ENCODE results near the gene MAPKAPK2.
"Not testable (repeated sequence)": the region's sequence is repeated elsewhere in the genome, so short reads cannot be mapped to it uniquely, and the experiment has no call there.

The MAPKAPK2 gene

DNA sequence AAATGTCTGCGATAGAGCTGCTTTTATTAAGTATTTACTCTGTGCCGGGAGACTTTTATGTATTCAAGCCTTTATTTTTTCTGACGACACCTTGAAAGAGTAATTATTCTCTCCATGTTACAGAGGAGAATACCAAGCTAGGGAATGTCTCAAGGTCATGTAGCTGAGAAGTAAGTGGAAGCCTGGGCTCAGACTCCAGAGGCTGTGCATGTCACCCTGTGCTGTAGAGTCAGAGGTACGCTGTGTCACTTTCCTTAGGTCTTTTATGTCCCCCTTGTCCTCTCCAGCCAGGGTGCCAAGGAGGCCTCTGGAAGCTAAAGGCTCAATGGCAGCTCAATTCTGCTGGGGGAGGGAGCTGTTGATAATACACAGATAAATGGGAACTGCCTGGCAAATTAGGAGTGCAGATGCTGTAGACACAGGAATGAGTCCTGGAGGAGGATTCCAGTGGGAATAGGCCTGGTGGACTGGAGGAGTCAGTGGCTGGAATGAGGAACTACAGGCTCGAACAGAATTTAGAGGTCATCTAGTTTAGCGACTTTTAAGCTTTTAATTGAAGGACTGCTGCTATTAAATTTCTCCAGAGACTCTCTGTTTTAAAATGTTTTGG is 76.6 kb downstream of the MAPKAPK2 start:
- Mint-ChIP-seq H3K9me3 (no peaks in the 10 kb centered on the region), H3K4me1 (peaks cover 28% of the 10 kb centered on the region), H3K27me3 (peaks cover under 1% of the 10 kb centered on the region), H3K36me3 (ENCODE audit: low read depth) (no peaks in the 10 kb centered on the region), H3K4me3 (no peak overlapping the region), H3K27ac (no peak overlapping the region)
- no peak for DNase-seq
- ATAC-seq = no peak

DNA sequence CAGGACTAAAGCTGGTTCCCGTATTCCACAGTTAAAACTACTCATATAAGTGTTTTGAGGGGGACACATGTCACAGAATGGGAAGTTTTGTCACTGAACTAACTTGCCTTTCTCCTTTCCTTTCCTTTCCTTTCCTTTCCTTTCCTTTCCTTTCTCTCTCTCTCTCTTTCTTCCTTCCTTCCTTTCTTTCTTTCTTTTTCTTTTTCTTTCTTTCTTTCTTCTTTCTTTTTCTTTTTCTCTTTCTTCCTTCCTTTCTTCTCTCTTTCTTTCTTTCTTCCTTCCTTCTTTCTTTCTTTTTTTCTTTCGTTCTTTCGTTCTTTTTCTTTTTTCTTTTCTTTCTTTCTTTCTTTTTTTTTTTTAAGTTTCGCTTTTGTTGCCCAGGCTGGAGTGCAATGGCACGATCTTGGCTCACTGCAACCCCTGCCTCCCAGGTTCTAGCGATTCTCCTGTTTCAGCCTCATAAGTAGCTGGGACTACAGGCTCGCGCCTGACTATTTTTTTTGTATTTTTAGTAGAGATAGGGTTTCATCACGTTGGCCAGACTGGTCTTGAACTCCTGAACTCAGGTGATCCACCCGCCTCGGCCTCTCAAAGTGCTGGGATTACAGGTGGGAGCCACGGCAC is 78.1 kb downstream of the MAPKAPK2 start:
- H3K27ac Mint-ChIP-seq; H3K36me3 Mint-ChIP-seq (ENCODE audit: low read depth); H3K9me3 Mint-ChIP-seq; DNase-seq; H3K4me3 Mint-ChIP-seq; ATAC-seq; H3K27me3 Mint-ChIP-seq: not testable (repeated sequence)
- peaks cover 42% of the 10 kb centered on the region for H3K4me1 Mint-ChIP-seq

DNA sequence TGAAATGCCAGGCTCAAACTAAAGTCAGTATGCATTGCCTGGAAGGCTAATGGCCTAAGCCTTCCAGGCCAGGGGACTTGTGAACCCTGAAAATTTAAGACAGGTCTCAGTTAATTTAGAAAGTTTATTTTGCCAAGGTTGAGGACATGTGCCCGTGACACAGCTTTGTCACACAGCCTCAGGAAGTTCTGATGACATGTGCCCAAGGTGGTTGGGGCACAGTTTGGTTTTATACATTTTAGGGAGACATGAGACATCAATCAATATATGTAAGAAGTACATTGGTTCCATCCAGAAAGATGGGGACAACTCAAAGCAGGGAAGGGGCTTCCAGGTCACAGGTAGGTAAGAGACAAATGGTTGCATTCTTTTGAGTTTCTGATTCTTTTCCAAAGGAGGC is 81.1 kb downstream of the MAPKAPK2 start:
- not testable (repeated sequence) for H3K4me3 Mint-ChIP-seq

DNA sequence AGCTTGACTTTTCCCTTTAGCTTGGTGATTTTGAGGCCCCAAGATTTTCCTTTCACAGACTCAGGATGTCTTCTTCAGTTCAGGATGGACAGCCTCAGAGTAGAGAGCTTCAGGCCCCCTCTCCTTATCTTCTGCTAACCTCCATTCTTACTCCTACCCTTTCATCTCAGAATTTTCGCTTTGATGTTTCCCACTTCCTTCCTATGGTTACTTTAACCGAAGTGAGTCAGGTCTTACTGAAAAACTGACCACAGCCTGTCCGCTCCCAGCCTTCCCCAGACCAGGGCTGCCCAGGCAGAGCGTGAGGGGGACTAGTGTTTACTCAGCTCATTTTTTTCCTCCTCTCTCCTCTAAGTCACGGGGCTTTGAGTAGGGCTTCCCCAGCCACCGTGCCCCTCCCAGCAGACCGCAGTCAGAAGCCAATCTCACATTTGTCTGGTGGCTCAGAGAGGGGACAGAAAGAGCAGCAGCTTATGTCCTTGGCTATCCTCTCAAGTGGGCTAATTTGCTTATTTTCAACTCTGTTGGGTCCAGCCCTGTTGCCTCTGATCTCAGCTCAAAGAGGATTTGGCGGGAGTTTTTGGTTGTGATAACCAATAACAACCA is 81.6 kb downstream of the MAPKAPK2 start:
- peak overlapping the region; percentile 64 for H3K4me3 Mint-ChIP-seq
- no peaks in the 10 kb centered on the region for H3K36me3 Mint-ChIP-seq (ENCODE audit: low read depth)
- ATAC-seq = peak; percentile 78
- no peaks in the 10 kb centered on the region for H3K9me3 Mint-ChIP-seq
- DNase-seq = peak; percentile 72
- peak overlapping the region; percentile 89 for H3K27ac Mint-ChIP-seq
- peaks cover 8% of the 10 kb centered on the region for H3K27me3 Mint-ChIP-seq
- H3K4me1 Mint-ChIP-seq = peaks cover 75% of the 10 kb centered on the region

More for the DNA sequence above, 81.1 kb downstream of the MAPKAPK2 start:
- Mint-ChIP-seq H3K4me1 (peaks cover 71% of the 10 kb centered on the region), H3K27ac (peak overlapping the region; percentile 89)
- ATAC-seq; H3K27me3 Mint-ChIP-seq; H3K9me3 Mint-ChIP-seq; DNase-seq; H3K36me3 Mint-ChIP-seq (ENCODE audit: low read depth): not testable (repeated sequence)

DNA sequence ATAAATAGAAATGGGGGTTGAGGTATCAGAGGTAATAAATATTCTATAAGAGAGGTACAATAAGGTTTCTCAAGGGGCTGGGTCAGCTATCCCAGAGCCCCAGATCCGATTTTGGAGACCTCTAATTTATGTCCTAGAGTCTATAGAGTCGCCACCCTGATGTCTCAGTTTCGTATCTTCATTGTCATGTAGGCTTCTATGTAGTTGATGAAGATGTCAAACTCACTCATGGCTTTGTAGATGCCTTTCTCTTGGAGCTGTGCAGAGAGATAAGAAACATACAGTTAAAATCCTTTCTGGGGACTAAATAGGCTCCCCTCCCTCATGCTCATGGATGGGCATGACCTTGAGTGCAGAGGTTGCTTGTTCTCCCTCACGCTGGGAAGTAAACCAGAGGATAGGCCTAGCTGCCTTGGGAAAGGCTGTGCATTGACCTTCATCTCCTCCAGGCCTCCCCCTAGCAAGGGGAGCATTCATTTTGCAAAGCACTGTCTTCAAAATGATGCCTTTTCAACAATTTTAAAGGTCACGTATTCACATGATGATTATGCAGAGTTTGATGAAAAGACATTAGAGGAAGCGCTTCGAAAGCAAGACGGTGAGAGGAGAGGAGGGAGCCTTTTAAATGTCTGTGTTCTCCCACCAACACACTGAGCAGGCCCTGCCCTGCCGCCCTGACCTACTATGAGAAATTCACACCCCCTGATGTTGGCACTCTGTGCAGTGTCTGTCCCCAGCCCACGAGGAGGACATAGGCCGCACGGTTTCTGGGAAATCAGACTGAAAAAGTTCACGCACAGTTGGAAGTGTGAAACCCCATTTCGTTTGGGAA is 84.0 kb downstream of the MAPKAPK2 start:
- H3K27ac Mint-ChIP-seq = peak overlapping the region; percentile 50
- H3K27me3 Mint-ChIP-seq = peaks cover 18% of the 10 kb centered on the region
- peaks cover 87% of the 10 kb centered on the region for H3K4me1 Mint-ChIP-seq
- no peaks in the 10 kb centered on the region for H3K9me3 Mint-ChIP-seq
- no peak overlapping the region for H3K4me3 Mint-ChIP-seq
- DNase-seq (no peak), ATAC-seq (no peak)
- H3K36me3 Mint-ChIP-seq (ENCODE audit: low read depth) = no peaks in the 10 kb centered on the region

DNA sequence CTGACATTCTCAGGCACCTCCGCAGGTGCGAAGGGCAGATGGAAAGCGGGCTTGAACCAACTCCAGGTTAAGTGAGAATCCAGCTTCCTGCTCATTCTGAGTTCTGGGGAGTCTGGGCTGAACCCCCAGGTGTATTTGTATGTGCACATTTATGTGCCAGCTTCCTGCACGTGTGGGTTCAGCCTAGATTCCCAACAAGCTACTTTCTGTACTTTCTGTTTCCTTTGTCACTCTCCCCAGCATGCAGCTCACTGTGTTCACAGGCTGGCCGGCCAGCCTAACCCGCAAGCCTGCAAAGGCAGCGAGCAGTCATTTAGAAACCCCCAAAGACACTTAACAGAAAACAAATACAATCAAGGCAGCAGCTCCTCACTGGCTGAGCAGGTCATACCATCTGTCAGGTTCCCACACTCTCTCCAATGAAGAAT is 84.6 kb downstream of the MAPKAPK2 start:
- Mint-ChIP-seq H3K27me3 (peaks cover 18% of the 10 kb centered on the region), H3K27ac (peak overlapping the region; percentile 36)

DNA sequence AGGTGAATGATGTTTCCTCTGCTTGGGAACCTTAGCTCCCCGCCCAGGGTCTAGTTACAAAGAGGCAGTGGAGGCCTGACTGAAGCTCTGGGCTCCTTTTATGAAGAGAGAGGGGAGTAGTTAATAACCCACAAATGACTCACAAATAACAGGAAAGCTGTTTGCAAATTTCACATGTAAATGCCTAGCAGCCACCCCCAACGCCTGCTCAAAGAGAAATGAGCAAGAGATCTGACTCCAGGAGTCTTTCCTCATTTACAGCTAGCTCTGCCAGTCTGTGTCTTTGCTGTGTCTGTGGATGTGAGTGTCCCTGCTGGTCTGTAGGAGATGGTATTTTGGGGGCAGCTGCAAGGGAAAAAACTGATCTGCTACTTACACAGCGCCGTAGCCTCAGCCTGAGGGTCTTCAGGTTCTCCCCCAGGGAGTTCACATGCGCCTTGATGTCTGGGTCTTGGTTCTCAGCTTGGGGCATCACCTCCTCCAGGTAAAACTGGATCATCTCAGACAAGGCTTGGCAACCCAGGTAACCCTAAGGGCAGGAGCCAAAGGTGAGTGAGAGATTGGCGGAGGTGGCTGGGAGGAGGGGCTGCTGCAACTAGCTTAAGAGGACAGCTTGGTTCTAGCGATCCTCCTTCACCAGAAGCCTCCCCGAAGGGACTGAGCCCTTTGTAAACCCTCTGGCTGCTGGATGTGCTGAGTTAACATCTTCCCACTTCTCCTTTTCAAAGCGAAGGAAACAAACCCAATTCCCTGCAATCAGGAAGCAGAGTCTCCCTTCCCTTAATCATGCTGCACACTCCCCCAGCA is 86.0 kb downstream of the MAPKAPK2 start, which contains the start of gene IL19:
Gene IL19, plus strand, starts transcription at position 243 of the 807 bp plus-strand sequence. CDS start 65,890 bp downstream, outside the sequence.
- Mint-ChIP-seq H3K4me3 (peak within 1 kb of the TSS; percentile 20), H3K9me3 (no peaks in the 10 kb centered on the region), H3K36me3 (ENCODE audit: low read depth) (no peaks in the 10 kb centered on the region), H3K27ac (no peak within 1 kb of the TSS), H3K27me3 (peaks cover 21% of the 10 kb centered on the region), H3K4me1 (peaks cover 88% of the 10 kb centered on the region)
- DNase-seq (no peak), ATAC-seq (no peak)

More for the DNA sequence above, 84.6 kb downstream of the MAPKAPK2 start:
- H3K36me3 Mint-ChIP-seq (ENCODE audit: low read depth) = no peaks in the 10 kb centered on the region
- H3K9me3 Mint-ChIP-seq = no peaks in the 10 kb centered on the region
- peak; percentile 80 for ATAC-seq
- DNase-seq = peak; percentile 63
- no peak overlapping the region for H3K4me3 Mint-ChIP-seq
- H3K4me1 Mint-ChIP-seq = peaks cover 87% of the 10 kb centered on the region

DNA sequence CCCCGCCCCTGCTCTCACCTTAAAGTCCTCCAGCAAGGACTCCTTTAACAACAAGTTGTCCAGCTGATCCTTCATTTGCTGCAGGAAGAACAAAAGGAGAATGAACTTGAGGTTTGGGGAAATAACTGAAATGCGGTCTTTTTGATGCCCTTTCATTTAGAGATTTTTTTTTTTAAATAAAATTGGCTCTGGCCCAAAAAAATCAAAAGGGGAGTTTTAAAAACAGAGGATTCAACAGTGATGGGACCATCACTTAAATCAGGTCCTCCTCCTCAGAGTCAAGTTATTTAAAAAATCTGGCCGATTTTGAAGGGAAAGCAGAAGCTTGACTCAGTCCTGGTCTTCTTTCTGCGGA is 86.6 kb downstream of the MAPKAPK2 start:
- Mint-ChIP-seq H3K27ac (no peak overlapping the region), H3K27me3 (peaks cover 20% of the 10 kb centered on the region), H3K9me3 (no peaks in the 10 kb centered on the region), H3K4me1 (peaks cover 82% of the 10 kb centered on the region), H3K36me3 (ENCODE audit: low read depth) (no peaks in the 10 kb centered on the region), H3K4me3 (peak overlapping the region; percentile 20)
- DNase-seq = no peak
- no peak for ATAC-seq

DNA sequence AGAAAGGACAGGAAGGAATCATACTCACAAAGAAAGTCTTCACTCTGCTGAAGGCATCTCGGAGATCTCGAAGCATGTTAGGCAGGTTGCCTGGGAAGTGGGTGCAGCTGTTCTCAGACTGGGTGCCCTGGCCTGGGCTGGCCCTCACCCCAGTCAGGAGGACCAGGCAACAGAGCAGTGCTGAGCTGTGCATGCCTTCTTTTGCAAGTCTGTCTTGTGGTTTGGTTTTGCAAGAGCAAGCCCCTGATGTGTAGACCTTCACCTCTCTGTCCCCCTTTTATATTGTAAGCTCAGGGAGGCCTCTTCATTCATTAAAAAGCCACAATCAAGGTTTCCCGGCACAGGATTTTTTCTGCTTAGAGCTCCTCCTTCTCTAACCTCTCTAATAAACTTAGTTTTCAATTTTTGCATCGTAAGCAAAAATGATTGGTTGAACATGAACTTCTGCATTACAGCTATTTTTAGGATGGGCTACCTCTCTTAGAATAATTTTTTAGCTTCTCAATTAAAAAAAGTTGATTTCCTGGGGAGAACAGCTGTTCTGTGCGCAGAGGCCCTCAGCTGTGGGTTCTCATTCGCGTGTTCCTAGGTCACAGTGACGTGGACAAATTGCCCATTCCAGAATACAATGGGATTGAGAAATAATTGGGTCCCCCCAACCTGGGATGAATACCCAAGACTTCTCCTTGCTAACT is 87.7 kb downstream of the MAPKAPK2 start, which contains the start of gene IL10:
Gene IL10, minus strand, starts transcription at position 252 of the 695 bp plus-strand sequence. Its CDS starts 59 bp downstream, at position 193.
- H3K9me3 Mint-ChIP-seq = no peaks in the 10 kb centered on the region
- H3K4me1 Mint-ChIP-seq = peaks cover 71% of the 10 kb centered on the region
- H3K27ac Mint-ChIP-seq = no peak within 1 kb of the TSS
- H3K4me3 Mint-ChIP-seq = peak within 1 kb of the TSS; percentile 20
- H3K27me3 Mint-ChIP-seq = peaks cover 18% of the 10 kb centered on the region
- no peak for ATAC-seq
- no peak for DNase-seq
- no peaks in the 10 kb centered on the region for H3K36me3 Mint-ChIP-seq (ENCODE audit: low read depth)

DNA sequence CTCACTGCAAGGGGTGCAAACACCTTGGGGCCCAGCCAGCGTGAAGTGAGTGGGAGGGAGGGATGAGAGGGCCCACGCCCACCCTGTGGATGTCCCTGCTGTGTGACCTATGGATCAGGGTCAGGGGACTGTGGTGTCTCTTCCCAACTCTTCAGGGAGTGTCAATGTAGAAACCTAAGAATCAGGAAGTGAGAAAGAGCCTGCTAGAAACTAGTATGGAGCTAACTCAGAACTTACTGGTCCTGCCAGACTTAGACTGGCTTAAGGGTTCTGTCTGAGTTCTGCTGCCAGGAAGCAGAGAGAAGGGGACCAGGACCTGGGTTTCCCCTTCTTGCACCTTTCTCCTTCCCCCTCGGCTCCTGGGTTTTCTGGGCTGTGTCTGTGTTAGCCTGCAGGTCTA is 89.4 kb downstream of the MAPKAPK2 start:
- Mint-ChIP-seq H3K36me3 (ENCODE audit: low read depth) (no peaks in the 10 kb centered on the region), H3K4me3 (no peak overlapping the region), H3K27me3 (peaks cover 22% of the 10 kb centered on the region), H3K4me1 (peaks cover 57% of the 10 kb centered on the region), H3K9me3 (no peaks in the 10 kb centered on the region), H3K27ac (no peak overlapping the region)
- no peak for DNase-seq
- no peak for ATAC-seq

DNA sequence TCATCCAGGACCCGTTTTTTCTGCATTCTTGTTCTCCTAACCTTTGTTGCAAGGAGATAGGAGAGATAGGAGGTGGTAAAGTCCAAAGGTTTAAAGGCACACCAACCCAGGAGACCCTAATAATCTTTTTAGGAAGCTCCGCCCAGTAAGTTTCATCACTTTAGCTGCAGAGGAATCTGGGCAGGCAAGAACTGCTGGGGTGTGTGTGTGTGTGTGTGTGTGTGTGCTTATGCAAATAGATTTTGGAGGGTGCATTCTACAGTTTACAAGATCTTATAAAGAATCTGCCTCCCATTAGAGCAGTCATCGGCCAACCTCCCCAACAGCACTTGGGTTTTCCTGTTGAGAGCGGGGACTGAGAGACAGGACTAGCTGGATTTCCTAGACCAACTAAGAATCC is 91.5 kb downstream of the MAPKAPK2 start:
- no peak for ATAC-seq
- H3K9me3 Mint-ChIP-seq = no peaks in the 10 kb centered on the region
- no peaks in the 10 kb centered on the region for H3K36me3 Mint-ChIP-seq (ENCODE audit: low read depth)
- H3K4me1 Mint-ChIP-seq = peaks cover 35% of the 10 kb centered on the region
- no peak for DNase-seq
- peaks cover 17% of the 10 kb centered on the region for H3K27me3 Mint-ChIP-seq
- no peak overlapping the region for H3K27ac Mint-ChIP-seq
- H3K4me3 Mint-ChIP-seq = no peak overlapping the region

DNA sequence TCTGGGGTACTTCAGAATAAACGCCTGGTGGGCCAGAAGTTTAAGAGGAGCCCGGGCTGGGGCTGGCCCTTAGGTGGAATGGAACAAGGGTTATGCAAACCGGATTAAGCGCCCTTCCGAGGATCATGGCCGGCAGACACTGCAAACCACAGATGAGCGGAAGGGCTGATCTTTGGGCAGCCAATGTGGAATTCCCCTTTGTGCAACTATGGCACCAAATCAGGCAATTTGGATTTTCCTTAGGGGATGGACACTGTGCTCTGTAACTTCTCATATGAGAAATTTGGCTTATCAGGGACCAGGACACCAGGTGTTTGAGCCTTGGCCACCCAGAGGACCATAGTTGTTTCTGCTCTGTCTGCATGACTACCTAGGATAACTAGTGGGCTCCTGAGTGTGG is 93.3 kb downstream of the MAPKAPK2 start:
- Mint-ChIP-seq H3K9me3 (no peaks in the 10 kb centered on the region), H3K36me3 (ENCODE audit: low read depth) (no peaks in the 10 kb centered on the region), H3K27ac (no peak overlapping the region), H3K4me1 (peaks cover 34% of the 10 kb centered on the region), H3K4me3 (no peak overlapping the region), H3K27me3 (peaks cover 7% of the 10 kb centered on the region)
- DNase-seq (no peak), ATAC-seq (no peak)

DNA sequence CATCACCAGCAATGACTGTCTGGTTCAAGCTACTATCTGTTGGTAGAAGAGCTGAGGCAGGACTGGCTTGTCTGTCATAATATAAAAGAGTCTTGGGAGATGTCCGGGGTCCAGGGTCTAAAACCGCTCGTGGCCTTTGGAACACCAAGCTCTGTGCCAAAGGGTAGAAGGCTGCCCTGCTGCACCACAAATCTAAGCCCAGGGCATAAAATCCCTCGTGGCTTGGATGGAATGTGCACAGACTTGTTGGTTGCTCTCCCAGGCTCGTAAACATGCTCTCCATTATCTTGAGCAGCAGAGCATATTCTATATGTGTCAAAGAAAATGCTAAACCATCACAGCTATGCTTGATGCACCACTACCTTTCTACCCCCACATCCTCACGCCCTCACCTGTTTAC is 94.2 kb downstream of the MAPKAPK2 start:
- H3K27me3 Mint-ChIP-seq; H3K4me3 Mint-ChIP-seq; H3K36me3 Mint-ChIP-seq (ENCODE audit: low read depth); H3K9me3 Mint-ChIP-seq; ATAC-seq; DNase-seq; H3K27ac Mint-ChIP-seq: not testable (repeated sequence)
- peaks cover 35% of the 10 kb centered on the region for H3K4me1 Mint-ChIP-seq
